Measurements from ENCODE around the gene RASL10B.

- TF ChIP-seq CTCF (IDR thresholded peaks at IDR 0.05; ENCODE audit: low read depth, low read length), result no peak
- TF ChIP-seq EZH2phosphoT487 (IDR thresholded peaks at IDR 0.05; ENCODE audit: low read depth), result no peak
Observed at GRCh38 chr17:35778641-35779196, 47.3 kb downstream of the RASL10B start.

Measured in OCI-LY3 (cell line).